Muscle of back (tissue), 11 donors: ENCODE measurements around the gene LRRC8A. TPM values are rescaled to one million over a fixed set of nuclear protein-coding genes. Genes with fewer than 3 reads are reported as not detected.
"Not testable (repeated sequence)": the region's sequence is repeated elsewhere in the genome, so short reads cannot be mapped to it uniquely, and the experiment has no call there.

Experiments
- DNase-seq, 3 donors: peaks; one replicate each; pipeline versions ENCODE4 v3.0.0 to v3.0.0-alpha.2; 2013
- polyA plus RNA-seq, 10 donors: library from polyadenylated mRNA; unstranded; fragments of 120-200 nt; gene quantifications; one replicate each; pipeline ENCODE4 v1.2.1, GENCODE V29; 2013; ENCODE audit not compliant: insufficient read length in 10 of 10

Gene LRRC8A
- polyA plus RNA-seq, 10 donors = 15.8 to 24.1 (median 20.4) TPM

DNA sequence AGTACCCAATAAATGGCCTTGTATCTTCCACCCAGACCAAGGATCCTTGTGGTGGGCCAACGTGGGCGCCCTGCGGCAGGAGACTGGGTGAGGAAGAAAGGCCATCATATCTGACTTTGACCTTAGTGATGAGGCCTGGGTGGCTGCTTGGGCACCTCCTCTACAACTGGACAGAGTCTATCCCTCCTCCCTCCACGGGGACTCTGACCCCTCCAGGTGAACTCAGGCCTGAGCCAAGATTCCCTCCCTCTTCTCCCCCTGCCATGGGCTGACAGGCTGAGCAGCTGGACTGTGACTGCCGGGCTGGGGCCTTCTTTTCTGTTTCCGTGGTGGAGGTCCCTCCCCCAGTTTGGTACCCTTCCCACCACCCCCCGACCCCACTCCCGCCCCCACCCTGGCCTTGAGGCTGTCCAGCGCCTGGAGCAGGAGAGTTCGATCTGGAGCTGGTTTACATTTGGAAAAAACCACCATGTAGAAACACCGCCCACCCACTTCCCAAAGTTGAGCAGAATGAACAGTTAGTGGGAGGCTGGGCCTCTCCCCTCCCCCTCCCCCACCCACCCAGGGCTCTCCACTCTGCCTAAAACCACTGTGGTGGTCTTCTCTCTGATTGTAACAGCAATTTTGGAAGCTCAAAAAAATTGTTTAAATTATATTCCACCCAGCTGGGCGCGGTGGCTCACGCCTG lies 37.6 kb downstream of the LRRC8A start:
- no peak for DNase-seq

DNA sequence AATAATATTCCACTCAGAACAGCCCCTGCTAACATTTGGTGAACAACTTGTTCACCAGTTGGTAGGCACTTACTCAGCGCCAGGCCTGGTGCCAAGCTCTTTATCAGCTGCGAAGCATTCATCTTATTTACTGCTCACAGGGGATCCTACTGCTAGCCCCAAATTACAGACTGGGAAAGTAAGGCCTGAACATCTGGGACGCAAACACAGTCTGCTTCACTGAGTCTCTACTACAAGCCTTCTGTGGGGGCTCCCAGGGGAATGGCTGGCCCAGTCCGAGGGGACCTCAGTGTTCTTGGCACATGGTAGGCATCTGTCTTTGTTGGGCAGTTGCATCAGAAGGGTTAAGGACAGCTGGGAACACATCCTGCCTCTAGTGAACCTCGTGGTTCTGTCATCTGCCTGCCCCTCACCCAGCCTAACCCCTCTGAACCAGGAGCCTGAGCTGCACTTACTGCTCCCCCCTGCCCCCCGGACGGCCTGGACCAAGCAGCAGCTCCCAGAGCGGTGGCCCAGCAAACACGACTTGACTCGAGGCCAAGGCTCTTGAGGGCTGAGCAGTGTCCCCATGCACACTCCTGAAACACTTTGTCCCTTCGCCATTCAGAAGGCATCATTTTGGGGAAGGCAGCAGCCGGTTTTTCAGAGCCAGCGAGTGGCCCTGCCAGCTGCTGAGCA lies 38.6 kb downstream of the LRRC8A start, which contains the start of gene PHYHD1:
PHYHD1 (plus strand) TSS at position 602 of the 678 bp plus-strand sequence. CDS start 1,342 bp downstream, outside the sequence.
- DNase-seq = peak; percentile 41 to 69 (median 64)

DNA sequence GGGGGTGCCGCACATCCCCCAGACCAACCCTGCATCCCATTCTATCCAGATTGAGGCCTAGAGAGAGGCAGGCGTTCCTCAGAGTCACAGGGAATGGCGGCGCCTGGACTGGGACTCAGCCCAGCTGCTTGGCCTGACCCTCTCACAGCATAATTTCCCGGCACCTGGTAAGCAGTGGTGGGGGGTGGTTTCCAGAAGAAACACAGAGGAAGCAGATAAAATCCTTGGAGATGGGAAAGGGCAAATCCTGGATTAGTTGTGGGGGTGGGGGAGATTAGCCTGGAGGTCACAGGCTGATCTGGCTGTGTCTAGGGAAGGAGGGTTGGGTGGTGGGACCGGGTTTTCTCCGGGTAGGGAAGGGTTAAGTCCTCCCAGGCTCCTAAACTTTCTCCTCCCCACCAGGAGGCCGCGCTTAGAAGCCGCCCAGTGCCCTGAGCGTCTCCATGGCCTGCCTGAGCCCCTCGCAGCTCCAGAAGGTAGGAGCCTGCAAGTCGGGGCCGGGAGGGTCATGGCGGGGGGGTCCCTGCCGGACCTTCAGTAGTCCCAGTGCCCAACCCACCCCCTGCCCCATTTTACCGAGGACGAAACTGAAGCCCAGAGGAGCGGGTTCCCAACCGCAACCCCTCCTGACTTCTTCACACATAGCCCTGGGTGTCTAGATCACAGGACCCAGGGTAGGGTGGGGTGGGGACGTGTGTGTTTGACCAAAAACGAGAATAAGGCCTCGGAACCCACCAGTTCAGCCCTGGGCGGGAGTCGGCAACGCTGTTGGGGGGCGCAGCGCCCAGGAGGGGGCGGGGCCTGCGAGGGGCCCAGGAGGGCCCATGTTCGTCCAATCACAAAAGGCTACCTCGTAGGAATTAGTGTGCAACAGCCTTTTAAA lies 40.2 kb downstream of the LRRC8A start:
- peak; percentile 66 to 92 (median 78) for DNase-seq

DNA sequence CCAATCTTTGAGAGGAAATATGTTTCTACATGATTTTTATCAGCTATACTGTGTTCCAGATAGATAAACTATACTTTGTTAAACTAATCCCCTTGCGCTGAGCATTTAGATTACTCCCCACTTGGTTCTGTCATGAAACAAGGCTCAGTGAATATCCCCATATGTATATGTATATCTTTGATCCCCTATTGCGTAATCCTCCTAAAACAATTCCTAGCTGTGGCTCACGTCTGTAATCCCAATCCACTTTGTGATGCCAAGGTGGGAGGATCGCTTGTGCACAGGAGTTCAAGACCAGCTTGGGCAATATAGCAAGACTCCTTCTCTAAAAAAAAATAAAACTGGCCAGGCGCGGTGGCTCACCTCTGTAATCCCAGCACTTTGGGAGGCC lies 41.6 kb downstream of the LRRC8A start:
- no peak for DNase-seq

DNA sequence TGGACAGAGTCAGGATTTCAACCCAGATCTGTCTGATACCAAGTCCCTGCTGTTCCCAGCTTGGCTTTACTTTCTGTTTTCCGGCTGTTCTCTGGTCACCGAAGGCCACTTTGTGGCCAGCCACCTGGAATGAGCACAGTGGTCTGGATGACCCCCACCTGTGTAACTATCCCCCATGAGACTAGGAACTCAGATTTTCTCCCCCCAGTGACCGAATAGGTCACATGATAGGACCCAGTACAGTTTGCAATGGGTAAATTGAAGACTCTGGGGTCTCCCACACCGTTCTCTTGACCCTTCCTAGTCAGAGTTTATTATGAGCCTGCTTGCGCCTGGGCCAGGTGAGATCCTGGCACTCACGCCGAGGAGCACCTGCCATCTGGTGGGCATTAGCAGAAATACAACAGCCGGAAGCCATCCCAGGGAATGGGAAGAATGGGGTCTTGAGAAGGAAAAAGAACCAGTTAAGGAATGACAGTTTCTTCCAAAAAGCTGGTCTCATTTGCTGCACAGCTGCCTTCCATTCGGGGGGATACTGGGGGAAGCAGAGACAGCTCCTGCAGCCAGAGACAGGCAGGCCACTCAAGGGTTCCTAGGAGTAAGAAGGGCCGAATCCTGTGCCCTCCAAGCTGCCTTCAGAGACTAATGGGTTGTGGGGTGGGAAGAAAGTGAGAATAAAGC lies 45.9 kb downstream of the LRRC8A start:
- DNase-seq = peak in 2 of 3 donors; percentile 43 to 57

DNA sequence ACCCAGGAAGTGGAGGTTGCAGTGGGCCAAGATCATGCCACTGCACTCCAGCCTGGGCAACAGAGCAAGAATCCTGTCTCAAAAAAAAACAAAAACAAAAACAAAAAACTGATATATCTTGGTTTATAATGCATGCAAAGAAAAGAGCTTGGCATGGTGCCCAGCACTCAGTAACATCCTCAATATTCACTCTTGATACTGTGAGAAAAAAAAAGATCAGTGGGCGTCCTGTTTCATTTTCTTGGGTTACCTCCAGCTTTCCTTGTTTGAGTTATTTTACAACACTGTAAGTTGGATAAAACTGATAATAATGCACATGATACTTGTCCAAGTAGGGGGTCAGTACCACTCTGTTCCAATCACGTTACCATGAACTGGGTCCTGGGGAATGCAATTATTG lies 46.7 kb downstream of the LRRC8A start:
- DNase-seq = no peak

DNA sequence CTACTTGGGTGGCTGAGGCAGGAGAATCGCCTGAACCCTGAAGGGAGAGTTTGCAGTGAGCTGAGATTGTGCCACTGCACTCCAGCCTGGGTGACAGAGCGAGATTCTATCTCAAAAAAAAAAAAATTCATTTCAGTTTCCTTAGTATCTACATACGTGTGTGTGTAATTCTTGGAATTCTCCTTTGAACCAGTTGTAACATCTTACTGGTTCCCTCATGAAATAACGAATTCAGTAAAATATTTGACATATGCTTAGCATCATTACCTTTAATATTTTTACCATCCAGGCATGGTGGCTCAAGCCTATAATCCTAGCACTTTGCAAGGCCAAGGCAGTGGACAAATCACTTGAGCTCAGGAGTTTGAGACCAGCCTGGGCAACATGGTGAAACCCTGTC lies 47.6 kb downstream of the LRRC8A start:
- no peak for DNase-seq

DNA sequence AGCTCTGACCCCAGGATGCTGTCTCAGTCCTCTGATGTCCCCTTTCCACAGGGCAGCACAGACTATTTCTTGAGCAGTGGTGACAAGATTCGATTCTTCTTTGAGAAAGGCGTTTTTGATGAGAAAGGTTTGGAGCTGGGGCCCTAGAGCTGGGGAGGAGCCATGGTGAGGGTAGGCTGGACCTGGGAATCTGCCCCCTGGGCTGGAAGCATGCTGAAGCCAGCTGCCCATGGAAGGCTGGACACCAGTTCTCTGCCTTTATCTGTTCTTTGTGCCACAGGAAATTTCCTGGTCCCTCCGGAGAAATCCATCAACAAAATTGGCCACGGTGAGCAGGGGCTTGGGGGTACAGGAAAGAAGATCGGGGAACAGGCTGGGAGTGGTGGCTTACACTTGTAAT lies 51.8 kb downstream of the LRRC8A start:
- no peak for DNase-seq

DNA sequence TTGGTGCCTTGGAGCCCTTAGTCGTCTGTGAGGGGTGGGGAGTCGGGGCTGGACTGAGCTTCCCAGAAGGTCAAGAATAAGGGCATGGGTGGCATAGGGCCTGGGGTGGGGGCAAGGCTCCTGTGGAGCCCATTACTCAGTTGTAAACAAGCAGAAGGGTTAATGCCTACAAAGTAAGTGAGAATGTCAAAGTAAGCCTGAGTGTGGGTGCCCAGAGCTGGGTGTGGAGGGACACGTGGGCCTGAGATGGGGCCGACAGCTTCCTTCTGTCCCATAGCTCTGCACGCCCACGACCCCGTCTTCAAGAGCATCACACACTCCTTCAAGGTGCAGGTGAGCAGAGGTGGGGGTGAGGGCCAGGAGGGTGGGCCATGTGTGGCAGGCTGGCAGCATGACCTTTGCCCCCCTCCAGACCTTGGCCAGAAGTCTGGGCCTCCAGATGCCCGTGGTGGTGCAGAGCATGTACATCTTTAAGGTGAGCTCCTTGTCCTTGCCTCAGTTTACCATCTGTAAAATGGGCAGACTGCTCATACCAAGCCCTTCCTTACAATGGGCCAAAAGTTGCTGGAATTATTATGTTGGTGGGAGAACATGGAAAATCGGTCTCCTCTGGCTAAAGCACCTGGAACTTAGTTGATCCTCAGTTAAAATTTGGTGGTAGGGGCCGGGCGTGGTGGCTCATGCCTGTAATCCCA lies 54.4 kb downstream of the LRRC8A start:
- no peak for DNase-seq

DNA sequence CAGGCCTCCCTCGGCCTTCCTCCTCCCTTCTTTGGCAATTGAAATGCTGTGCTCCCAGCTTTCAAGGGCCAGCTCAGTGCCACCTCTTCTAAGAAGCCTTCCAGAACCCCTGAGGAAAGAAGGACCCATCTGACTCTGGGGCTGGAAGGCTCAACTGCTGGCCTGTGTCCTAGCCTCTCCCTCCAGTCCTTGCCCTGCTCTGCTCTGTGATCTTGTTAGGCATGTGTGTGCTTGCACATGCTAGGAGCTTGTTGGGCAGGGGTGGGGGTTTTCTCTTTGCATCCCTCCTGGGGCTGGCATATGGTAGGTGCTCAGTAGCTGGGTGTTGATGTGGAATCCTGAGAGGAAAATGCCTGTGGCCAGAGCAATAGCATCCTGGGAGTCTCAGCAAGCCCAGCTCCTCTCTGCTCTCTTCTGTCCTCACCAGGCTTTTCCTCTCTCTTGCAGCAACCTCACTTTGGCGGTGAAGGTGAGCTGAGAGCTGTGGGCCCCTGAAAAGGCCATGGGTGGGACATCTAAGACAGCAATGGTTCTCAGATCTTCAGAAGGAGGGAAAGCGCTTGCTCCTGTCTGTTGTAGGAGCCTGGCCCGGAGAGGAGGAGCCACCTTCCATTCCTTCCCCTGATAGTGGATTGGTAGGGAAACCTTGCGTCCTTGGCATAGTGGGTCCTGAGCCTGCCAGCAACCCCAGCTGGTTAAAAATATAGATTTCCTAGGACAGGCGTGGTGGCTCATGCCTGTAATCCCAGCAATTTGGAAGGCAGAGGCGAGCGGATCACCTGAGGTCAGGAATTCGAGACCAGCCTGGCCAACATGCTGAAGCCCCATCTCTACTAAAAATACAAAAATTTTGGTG lies 55.6 kb downstream of the LRRC8A start:
- DNase-seq = no peak

DNA sequence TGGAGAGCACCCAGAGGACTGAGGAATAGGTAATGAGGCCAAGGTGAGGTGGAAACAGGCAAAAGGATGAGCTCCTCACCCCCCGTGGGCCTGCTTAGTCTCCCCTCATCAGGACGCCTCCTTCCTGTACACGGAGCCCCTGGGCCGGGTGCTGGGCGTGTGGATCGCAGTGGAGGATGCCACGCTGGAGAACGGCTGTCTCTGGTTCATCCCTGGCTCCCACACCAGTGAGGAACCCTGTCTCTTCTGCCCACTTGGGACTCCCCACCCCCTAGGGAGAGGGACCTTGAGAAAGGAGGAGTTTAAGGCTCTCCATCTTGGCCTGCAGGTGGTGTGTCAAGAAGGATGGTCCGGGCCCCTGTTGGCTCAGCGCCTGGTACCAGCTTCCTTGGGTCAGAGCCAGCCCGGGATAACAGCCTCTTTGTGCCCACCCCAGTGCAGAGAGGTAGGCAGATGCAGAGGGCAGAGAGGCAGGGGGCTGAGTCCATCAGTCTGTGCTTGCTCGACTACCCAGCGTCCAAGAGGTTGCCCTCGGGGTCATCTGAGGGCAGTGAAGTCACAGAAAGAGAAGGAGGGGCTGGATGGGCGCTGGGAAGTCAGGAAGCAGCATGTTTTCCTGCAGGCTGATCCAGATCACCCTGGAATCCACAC lies 58.5 kb downstream of the LRRC8A start:
- DNase-seq = no peak

DNA sequence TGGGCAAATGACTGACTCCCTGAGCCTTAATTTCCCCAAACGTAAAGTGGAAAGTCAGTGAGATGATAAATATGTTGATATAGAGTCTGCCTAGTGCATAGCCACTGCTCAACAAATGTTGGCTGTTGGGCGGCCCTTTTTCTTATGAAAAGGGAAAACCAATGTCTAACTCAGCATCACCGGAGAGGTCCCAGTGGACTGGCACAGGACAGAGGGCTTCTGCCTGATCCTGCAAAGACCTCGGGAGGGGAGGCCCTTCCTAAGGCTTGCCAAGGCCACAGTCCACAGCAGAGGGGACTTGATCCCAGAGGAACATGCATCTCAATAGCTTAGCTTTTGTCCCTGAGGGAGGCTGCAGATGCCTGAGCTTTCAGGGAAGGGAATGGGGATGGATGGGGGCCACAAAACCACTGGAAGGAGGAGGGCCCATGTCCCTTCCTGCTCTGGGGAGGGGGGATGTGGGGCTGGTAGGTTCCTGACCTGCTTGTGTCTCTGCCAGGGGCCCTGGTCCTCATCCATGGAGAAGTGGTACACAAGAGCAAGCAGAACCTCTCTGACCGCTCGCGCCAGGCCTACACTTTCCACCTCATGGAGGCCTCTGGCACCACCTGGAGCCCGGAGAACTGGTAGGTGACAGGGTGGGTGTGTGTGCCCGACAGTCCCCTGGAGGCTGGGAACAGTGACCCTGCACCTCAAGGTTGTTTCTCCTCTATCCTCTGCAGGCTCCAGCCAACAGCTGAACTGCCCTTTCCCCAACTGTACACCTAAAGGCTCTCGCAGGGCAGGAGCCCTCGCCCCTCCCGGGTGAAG lies 59.2 kb downstream of the LRRC8A start:
- DNase-seq = no peak

DNA sequence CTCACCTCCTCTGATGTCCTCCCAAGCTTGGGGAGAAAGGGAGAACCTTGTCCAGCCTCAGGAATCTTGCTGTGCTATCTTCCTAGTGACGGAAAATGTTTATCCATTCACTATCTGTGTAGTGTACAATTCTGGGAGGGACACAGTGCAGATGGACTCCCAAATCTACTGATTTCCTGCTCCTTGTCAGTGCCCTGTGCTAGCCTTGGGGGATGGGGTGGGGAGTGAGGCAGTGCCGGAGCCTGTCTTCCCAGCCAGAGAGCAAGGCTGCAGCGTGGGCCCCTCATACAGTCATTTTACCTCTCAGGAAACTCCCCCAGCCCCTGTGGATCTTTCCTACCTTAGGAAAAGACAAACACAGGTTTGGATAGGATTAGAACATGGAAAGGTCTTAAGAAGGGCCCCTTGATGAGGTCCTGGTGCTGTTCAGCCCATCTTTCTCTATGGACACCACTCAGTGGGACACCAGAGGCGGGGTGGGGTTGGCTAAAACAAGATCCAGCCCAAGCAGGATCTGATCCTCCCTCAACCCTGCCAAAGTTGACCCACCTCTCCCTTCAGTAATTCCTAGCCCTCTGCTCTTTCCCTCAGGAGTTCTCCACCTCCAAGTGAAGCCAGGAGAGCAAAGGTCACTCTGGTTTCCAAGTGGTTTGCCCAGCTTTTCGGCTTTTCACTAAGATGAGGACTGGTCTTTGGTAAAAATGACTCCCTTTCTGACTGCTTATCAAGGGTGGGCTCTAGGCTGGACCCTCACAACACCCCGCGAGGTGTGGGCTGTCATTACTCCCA lies 62.1 kb downstream of the LRRC8A start:
- DNase-seq = no peak

DNA sequence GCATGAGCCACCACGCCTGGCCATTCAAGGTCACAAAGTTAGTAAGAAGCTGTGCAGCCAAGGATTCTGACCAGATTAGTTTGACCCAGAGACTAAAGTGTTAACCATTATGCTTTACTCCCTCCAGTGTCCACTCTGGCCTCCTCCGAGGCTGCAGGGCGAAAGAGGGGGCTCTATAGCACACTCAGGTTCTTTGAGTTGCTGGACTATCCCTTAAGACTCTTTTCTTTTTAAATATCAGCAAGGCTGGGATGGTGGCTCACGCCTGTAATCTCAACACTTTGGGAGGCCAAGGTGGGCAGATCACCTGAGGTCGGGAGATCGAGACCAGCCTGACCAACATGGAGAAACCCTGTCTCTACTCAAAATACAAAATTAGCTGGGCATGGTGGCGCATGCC lies 63.0 kb downstream of the LRRC8A start:
- not testable (repeated sequence) for DNase-seq

DNA sequence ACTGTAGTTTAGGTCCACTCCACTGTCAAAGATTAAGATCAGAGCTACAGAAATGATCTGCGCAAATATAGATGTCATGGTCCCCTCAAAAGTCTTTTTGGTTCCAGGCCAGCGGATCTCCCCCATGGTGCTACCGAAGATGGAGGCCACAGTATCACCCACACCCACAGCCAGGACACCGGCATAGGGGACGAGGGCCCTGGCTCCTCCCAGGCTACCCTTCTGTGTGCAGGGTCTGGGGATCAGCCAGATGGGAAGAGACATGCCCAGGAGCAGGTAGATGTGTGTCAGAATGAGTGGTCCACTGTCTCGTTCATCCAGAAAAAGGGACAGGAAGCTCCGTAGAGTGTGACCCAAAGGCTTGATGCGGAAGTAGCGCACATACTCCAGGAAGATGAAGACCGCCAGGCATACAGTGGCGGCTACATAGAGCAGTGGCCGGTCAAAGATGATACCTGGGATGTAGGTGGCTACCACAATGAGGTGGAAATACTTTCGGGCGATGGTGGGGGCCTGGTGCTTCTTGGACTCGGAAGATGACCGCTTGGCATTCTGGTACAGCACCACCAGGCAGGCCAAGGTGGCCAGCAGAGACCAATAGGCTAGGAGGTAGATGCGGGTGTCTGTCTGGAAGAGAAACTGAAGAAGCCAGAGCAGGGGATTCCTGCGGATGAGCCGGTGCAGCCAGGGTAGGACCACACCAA lies 64.0 kb downstream of the LRRC8A start:
- DNase-seq = no peak

DNA sequence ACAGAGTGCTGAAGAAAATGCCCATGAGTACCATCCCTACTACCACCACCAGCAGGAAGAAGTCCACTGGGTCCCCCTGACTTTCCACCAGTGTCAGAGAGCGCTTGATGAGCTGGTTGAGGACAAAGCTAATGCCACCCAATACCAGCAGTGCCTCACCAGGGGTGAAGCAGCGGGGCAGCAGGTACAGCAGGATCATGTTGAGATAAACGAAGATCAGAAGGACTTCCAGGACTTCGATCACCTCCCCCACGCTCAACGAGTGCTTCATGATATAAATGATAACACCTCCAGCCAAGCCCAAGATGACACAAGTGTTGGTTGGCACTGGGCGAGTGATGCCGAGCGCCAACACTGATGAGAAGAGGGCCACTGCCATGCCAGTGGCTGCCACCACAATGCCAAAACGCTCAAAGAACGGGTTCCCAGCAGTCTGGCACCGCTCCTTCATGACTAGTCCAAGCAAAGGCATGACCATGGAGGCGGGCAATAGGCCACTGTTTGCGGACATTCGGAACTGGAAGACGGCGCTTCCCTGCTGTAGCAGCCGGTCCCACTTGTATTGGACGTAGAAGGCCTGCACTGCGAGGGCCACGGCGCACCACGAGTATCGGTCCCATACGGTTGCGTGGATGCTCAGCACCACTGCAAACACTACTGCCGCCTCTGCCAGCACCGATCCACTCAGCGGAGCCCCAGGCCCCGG lies 64.8 kb downstream of the LRRC8A start:
- no peak for DNase-seq

DNA sequence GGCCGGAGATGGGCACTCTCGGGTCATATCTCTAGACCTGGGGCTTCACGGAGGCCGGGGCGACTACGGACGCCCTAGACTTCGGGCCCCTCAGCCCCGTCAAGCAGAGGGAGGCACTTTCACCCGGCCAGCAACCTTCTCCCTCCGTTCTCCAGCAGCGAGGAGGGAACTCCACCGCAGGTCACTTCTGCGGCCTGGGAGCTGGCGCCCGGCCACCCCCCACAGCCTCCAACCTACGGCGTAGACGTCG lies 65.3 kb downstream of the LRRC8A start:
- DNase-seq = no peak
